Mesenchymal stem cell (in vitro differentiated cells and primary cell): ENCODE measurements around the gene SLC5A8.

Experiments
- DNase-seq: peaks from one replicate; pipeline ENCODE4 v3.0.0-alpha.2; 2013
- H2AFZ ChIP-seq: one replicate; pipeline ENCODE4 v1.6.1; 2013; ENCODE audit warnings: low read depth, mild to moderate bottlenecking, control low read depth, inconsistent platforms, low read length, moderate library complexity
- H2AK5ac ChIP-seq: 2 replicates; pipeline ENCODE4 v1.6.1; 2013; ENCODE audit warnings: low read length, moderate library complexity, mild to moderate bottlenecking, inconsistent platforms; ENCODE audit not compliant: severe bottlenecking
- H2BK120ac ChIP-seq: one replicate; pipeline ENCODE4 v1.6.1; 2013; ENCODE audit warnings: low read depth, mild to moderate bottlenecking, inconsistent platforms, low read length, moderate library complexity
- H2BK12ac ChIP-seq, 2 experiments: one replicate each; pipeline ENCODE4 v1.6.1; 2013; ENCODE audit warnings: inconsistent platforms in 2 of 2, low read length in 2 of 2, mild to moderate bottlenecking in 2 of 2, moderate library complexity in 2 of 2, control low read depth in 1 of 2
- H2BK15ac ChIP-seq: one replicate; pipeline ENCODE4 v1.6.1; 2013; ENCODE audit warnings: mild to moderate bottlenecking, low read depth, inconsistent platforms; ENCODE audit not compliant: poor library complexity, severe bottlenecking
- H2BK5ac ChIP-seq: 2 replicates; pipeline ENCODE4 v1.6.1; 2013; ENCODE audit warnings: low read depth, mild to moderate bottlenecking, low read length, control low read depth, inconsistent platforms; ENCODE audit not compliant: poor library complexity, severe bottlenecking
- H3K14ac ChIP-seq, 2 experiments: one replicate each; pipeline ENCODE4 v1.6.1; 2013; ENCODE audit warnings: inconsistent platforms in 2 of 2, low read length in 2 of 2, control low read depth in 1 of 2, mild to moderate bottlenecking in 1 of 2, moderate library complexity in 1 of 2
- H3K18ac ChIP-seq, 2 experiments: one replicate each; pipeline ENCODE4 v1.6.1; 2013; ENCODE audit warnings: inconsistent platforms in 2 of 2, low read length in 2 of 2, control low read depth in 1 of 2, low read depth in 1 of 2, mild to moderate bottlenecking in 1 of 2
- H3K23ac ChIP-seq, 2 experiments: one replicate each; pipeline ENCODE4 v1.6.1; 2013; ENCODE audit warnings: inconsistent platforms in 2 of 2, low read length in 2 of 2, mild to moderate bottlenecking in 2 of 2, moderate library complexity in 2 of 2, control low read depth in 1 of 2
- H3K27ac ChIP-seq: 2 replicates; pipeline ENCODE4 v1.5.1; 2013; ENCODE audit warnings: mild to moderate bottlenecking, moderate library complexity, low read length, control low read depth, inconsistent platforms; ENCODE audit not compliant: poor library complexity, severe bottlenecking
- H3K27me3 ChIP-seq, 2 experiments: 2 replicates each; pipeline versions ENCODE4 v1.6.1 to v1.7.0; 2013; ENCODE audit warnings: low read length in 2 of 2, mild to moderate bottlenecking in 2 of 2, moderate library complexity in 2 of 2, control low read depth in 1 of 2, inconsistent platforms in 1 of 2; ENCODE audit not compliant: control insufficient read depth in 1 of 2, insufficient read depth in 1 of 2
- H3K36me3 ChIP-seq, 2 experiments: 2 replicates each; pipeline versions ENCODE4 v1.6.1 to v1.7.0; 2013; ENCODE audit warnings: low read length in 2 of 2, control low read depth in 1 of 2, inconsistent platforms in 1 of 2, low read depth in 1 of 2, mild to moderate bottlenecking in 1 of 2; ENCODE audit not compliant: insufficient read depth in 2 of 2, control insufficient read depth in 1 of 2
- H3K4ac ChIP-seq, 2 experiments: one replicate each; pipeline ENCODE4 v1.6.1; 2013; ENCODE audit warnings: inconsistent platforms in 2 of 2, low read length in 2 of 2, mild to moderate bottlenecking in 2 of 2, moderate library complexity in 2 of 2, control low read depth in 1 of 2, low read depth in 1 of 2
- H3K4me1 ChIP-seq: 2 replicates; pipeline ENCODE4 v1.6.1; 2013; ENCODE audit warnings: low read depth, low read length, control low read depth; ENCODE audit not compliant: control insufficient read depth, insufficient read depth
- H3K4me2 ChIP-seq: 2 replicates; pipeline ENCODE4 v1.6.1; 2013; ENCODE audit warnings: low read length, mild to moderate bottlenecking, inconsistent platforms; ENCODE audit not compliant: poor library complexity, severe bottlenecking
- H3K4me3 ChIP-seq, 2 experiments: 2 replicates each; pipeline versions ENCODE4 v1.5.1 to v1.7.0; 2013; ENCODE audit warnings: low read length in 2 of 2, mild to moderate bottlenecking in 2 of 2, control low read depth in 1 of 2, low read depth in 1 of 2; ENCODE audit not compliant: insufficient read depth in 1 of 2
- H3K79me1 ChIP-seq: replicated peaks from 2 replicates; pipeline ENCODE4 v1.6.1; 2013; ENCODE audit warnings: mild to moderate bottlenecking, control low read depth, low read length, inconsistent platforms; ENCODE audit not compliant: poor library complexity, severe bottlenecking
- H3K9ac ChIP-seq: 2 replicates; pipeline ENCODE4 v1.7.0; 2013; ENCODE audit warnings: mild to moderate bottlenecking, low read length, moderate library complexity
- H3K9me3 ChIP-seq: 2 replicates; pipeline ENCODE4 v1.7.0; 2013; ENCODE audit warnings: mild to moderate bottlenecking, low read length; ENCODE audit not compliant: control insufficient read depth
- H4K8ac ChIP-seq: one replicate; pipeline ENCODE4 v1.6.1; 2013; ENCODE audit warnings: inconsistent platforms, mild to moderate bottlenecking, low read length, moderate library complexity
- H4K91ac ChIP-seq: one replicate; pipeline ENCODE4 v1.6.1; 2013; ENCODE audit warnings: mild to moderate bottlenecking, low read length, inconsistent platforms
- WGBS: methylation state at CpG from one replicate; pipeline ENCODE4 v1.1.7; 2013; ENCODE audit warnings: mixed read lengths; 5-methylcytosine and 5-hydroxymethylcytosine counted together

Gene SLC5A8

DNA sequence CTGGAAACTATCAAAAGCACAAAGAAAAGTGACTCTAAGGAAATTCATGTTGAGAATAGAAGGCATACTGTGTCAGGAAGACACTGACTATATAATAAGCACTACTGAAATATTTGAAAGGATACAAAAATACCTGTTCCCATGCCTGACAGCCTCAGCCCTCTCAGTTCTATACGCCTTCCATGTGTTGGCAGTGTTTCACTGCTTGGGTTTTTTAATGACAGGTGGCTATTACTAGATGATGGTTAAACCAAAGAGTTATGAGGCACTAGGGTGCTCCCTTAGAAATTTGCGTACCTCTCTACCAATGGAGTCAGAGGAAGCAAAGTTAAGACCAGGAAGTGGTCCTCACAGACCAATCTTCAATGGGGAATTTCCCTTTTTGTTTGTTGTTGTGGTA, 25.6 kb upstream of the SLC5A8 start:
- no peak overlapping the region for H2AK5ac ChIP-seq
- no peak overlapping the region for H4K91ac ChIP-seq
- no peak overlapping the region for H3K27ac ChIP-seq
- H2AFZ ChIP-seq: no peak overlapping the region
- H3K18ac ChIP-seq: no peak overlapping the region
- H3K4me2 ChIP-seq: no peak overlapping the region
- no peak overlapping the region for H3K4me3 ChIP-seq
- no peak overlapping the region for H3K14ac ChIP-seq
- no peaks in the 10 kb centered on the region for H3K36me3 ChIP-seq
- no peak overlapping the region for H3K23ac ChIP-seq
- peaks cover 4% of the 10 kb centered on the region for H3K9me3 ChIP-seq
- H3K27me3 ChIP-seq: no peaks in the 10 kb centered on the region
- H3K4me1 ChIP-seq: no peaks in the 10 kb centered on the region
- no peak for DNase-seq
- H3K9ac ChIP-seq: no peak overlapping the region
- H4K8ac ChIP-seq: no peak overlapping the region
- H2BK12ac ChIP-seq: no peak overlapping the region
- H2BK5ac ChIP-seq: no peak overlapping the region
- no peak overlapping the region for H3K4ac ChIP-seq
- H2BK15ac ChIP-seq: no peak overlapping the region
- H2BK120ac ChIP-seq: no peak overlapping the region
- H3K79me1 ChIP-seq: no peaks in the 10 kb centered on the region
- 89% methylated on average over 2 of the region's 2 CpGs for WGBS

DNA sequence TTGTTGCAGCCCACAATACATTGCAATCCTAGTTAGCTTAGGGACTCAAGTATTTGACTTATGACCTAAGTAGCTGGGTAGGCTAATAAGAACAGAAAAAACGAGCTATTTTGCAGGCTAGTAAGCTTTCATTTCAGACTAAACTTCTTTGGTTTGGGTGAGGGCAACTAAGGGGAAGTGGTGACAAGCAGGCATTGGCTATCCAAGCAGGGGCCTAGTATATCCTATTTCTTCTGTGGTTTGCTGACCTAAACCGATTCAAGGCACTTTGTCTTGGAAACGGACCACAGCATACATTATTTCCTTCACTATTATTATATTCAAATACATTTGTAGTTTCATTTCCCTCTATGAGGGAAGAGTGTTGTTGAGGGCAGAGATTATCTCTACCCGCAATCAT, 21.6 kb upstream of the SLC5A8 start:
- no peak overlapping the region for H3K18ac ChIP-seq
- H3K27me3 ChIP-seq: no peaks in the 10 kb centered on the region
- H3K4ac ChIP-seq: no peak overlapping the region
- no peak overlapping the region for H4K91ac ChIP-seq
- H3K23ac ChIP-seq: no peak overlapping the region
- H3K27ac ChIP-seq: no peak overlapping the region
- no peak overlapping the region for H2BK12ac ChIP-seq
- H2AFZ ChIP-seq: no peak overlapping the region
- no peak overlapping the region for H4K8ac ChIP-seq
- peaks cover 2% of the 10 kb centered on the region for H3K4me1 ChIP-seq
- 41% methylated on average over 1 of the region's 4 CpGs for WGBS
- no peaks in the 10 kb centered on the region for H3K9me3 ChIP-seq
- no peaks in the 10 kb centered on the region for H3K79me1 ChIP-seq
- H2BK5ac ChIP-seq: no peak overlapping the region
- H3K9ac ChIP-seq: no peak overlapping the region
- H2BK120ac ChIP-seq: no peak overlapping the region
- no peak overlapping the region for H3K4me3 ChIP-seq
- H3K36me3 ChIP-seq: no peaks in the 10 kb centered on the region
- H2AK5ac ChIP-seq: no peak overlapping the region
- no peak overlapping the region for H3K4me2 ChIP-seq
- no peak overlapping the region for H2BK15ac ChIP-seq
- DNase-seq: no peak
- no peak overlapping the region for H3K14ac ChIP-seq

DNA sequence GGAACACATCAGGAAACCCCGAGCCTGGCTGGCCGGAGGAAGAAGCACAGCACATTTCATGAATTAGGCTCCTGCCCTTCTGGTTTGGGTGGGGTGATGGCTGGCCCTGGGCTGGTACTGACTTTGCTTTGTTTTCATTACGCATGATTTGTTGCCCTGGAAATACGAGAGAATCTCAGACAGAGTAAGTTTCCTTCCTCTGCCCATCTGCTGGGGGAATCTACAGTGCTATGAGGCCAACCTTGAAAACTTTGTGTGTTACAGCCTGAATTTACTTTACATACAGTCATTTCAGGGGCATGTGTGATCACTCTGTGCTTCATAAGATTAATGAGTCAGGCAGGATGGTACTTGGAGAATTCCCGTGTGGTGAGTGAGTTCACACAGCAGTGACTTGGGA, 20.5 kb upstream of the SLC5A8 start:
- no peak overlapping the region for H4K91ac ChIP-seq
- H3K14ac ChIP-seq: no peak overlapping the region
- no peak overlapping the region for H2BK5ac ChIP-seq
- no peak overlapping the region for H2BK15ac ChIP-seq
- H2AFZ ChIP-seq: no peak overlapping the region
- H3K27ac ChIP-seq: no peak overlapping the region
- peak; percentile 48 for DNase-seq
- no peak overlapping the region for H2AK5ac ChIP-seq
- no peaks in the 10 kb centered on the region for H3K36me3 ChIP-seq
- H3K4ac ChIP-seq: no peak overlapping the region
- H3K27me3 ChIP-seq: no peaks in the 10 kb centered on the region
- H3K4me3 ChIP-seq: no peak overlapping the region
- H3K4me1 ChIP-seq: peaks cover 2% of the 10 kb centered on the region
- H2BK12ac ChIP-seq: no peak overlapping the region
- H2BK120ac ChIP-seq: no peak overlapping the region
- no peak overlapping the region for H3K18ac ChIP-seq
- H3K4me2 ChIP-seq: no peak overlapping the region
- no peaks in the 10 kb centered on the region for H3K79me1 ChIP-seq
- H3K23ac ChIP-seq: no peak overlapping the region
- H3K9ac ChIP-seq: peak overlapping the region; percentile 63
- H4K8ac ChIP-seq: no peak overlapping the region
- H3K9me3 ChIP-seq: no peaks in the 10 kb centered on the region
- 43% methylated on average over 5 of the region's 5 CpGs for WGBS

DNA sequence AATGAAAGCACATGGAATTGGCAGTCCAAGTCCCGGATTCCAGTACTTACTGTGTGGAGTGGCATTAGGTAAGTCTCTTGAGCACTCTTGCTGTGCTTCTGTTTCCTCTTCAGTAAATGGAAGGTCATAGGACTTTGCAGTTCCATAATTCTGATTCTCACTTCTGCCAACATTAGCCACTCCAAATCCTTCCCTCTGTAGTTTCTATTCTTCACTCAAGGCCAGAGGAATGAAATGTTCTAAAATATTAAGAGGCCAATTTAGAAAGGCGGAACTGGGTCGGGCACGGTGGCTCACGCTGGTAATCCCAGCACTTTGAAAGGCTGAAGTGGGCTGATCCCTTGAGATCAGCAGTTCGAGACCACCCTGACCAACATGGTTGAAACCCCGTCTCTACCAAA, 19.8 kb upstream of the SLC5A8 start:
- H3K4me1 ChIP-seq: peaks cover 2% of the 10 kb centered on the region
- no peak overlapping the region for H3K18ac ChIP-seq
- H3K4ac ChIP-seq: no peak overlapping the region
- no peak overlapping the region for H3K4me2 ChIP-seq
- WGBS: 84% methylated on average over 7 of the region's 7 CpGs
- no peak overlapping the region for H2AFZ ChIP-seq
- H3K9ac ChIP-seq: peak overlapping the region; percentile 63
- no peak for DNase-seq
- no peak overlapping the region for H2BK120ac ChIP-seq
- H3K79me1 ChIP-seq: no peaks in the 10 kb centered on the region
- no peak overlapping the region for H2BK5ac ChIP-seq
- no peaks in the 10 kb centered on the region for H3K9me3 ChIP-seq
- H4K91ac ChIP-seq: no peak overlapping the region
- no peak overlapping the region for H3K14ac ChIP-seq
- H4K8ac ChIP-seq: no peak overlapping the region
- no peak overlapping the region for H2BK12ac ChIP-seq
- H3K27me3 ChIP-seq: no peaks in the 10 kb centered on the region
- no peak overlapping the region for H3K27ac ChIP-seq
- H2BK15ac ChIP-seq: no peak overlapping the region
- no peak overlapping the region for H3K4me3 ChIP-seq
- H3K36me3 ChIP-seq: no peaks in the 10 kb centered on the region
- no peak overlapping the region for H3K23ac ChIP-seq
- no peak overlapping the region for H2AK5ac ChIP-seq
